Bone marrow (tissue), 2 donors: ENCODE measurements around the gene CPXM2.

Experiments
- DNase-seq, 2 donors: peaks; one replicate each; lab custom pipeline; 2025; lab: John Stamatoyannopoulos, UW

Gene CPXM2

DNA sequence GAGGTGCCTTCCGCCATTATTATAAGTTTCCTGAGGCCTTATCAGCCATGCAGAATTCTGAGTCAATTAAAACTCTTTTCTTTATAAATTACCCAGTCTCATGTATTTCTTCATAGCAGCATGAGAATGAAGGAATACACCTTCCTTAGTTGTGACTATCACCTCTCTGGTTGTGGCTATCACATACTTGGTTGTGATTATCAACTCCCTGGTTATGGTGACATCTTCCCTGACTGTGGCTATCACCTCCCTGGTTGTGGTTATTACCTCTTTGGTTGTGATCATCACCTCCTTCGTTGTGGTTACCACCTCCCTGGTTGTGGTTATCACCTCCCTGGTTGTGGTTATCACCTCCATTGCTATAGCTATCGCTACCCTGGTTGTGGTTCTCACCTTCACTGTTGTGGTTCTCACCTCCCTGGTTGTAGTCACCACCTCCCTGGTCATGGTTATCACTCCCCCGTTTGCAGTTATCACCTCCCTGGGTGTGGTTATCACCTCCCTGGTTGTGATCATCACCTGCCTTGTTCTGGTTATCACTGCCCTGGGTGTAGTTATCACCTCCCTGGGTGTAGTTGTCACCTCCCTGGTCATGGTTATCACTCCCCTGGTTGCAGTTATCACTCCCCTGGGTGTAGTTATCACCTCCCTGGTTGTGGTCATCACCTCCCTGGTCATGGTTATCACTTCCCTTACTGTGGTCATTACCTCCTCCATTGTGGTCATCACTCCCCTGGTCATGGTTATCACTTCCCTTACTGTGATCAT, 119.5 kb downstream of the CPXM2 start:
- DNase-seq: no peak

DNA sequence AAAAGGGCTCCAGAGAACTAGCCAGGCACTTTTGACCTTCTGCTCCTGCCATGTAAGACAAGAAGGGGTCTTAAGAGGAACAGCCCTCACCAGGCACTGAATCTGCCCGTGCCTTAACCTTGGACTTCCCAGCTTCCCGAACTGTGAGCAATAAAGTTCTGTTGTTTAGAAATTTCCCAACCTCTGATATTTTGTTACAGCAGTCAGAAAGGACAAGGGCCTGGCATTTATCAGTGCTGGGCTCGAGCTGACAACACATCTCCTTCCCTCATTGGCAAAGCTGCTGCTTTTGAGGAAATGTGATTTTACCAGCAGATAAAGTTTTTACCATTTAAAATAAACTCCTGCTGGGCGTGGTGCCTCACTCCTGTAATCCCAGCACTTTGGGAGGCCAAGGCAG, 122.0 kb downstream of the CPXM2 start:
- DNase-seq: no peak

DNA sequence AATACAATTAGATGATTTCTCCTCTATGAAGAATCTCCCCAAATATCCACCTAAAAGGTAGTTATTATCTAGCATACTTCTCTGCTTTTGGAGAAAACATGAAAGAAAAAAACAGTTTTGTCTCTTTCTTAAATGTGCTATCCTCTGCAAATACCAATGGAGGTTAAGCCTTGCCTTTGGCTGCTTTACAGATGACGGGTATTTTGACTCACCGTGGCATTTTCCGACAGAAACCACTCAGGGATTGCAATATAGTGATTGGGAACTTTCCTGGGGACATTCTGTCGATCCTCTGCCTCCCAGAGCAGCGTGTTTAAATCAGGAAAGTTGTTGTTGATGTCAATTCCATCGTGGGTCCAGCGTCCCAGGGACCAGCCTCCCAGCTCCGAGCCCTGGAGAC, 124.8 kb downstream of the CPXM2 start:
- no peak for DNase-seq

DNA sequence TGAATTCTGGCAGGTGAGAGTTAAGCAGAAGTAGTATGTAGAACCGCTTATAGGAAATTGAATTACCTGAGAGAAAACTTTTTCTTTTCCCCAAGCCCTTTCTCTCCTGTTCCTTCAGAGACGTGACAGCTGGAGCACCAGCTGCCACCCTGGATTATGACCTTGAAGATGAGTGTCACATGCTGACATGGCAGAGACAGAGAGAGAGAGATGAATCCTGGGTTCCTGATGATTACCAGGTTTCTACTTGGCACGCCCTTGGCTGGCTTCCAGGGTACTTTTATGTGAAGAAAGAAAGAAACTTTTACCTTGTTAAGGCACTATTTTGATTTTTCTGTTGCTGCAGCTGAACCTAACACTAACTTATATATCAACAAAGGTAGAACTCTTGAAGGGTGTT, 125.6 kb downstream of the CPXM2 start:
- no peak for DNase-seq

DNA sequence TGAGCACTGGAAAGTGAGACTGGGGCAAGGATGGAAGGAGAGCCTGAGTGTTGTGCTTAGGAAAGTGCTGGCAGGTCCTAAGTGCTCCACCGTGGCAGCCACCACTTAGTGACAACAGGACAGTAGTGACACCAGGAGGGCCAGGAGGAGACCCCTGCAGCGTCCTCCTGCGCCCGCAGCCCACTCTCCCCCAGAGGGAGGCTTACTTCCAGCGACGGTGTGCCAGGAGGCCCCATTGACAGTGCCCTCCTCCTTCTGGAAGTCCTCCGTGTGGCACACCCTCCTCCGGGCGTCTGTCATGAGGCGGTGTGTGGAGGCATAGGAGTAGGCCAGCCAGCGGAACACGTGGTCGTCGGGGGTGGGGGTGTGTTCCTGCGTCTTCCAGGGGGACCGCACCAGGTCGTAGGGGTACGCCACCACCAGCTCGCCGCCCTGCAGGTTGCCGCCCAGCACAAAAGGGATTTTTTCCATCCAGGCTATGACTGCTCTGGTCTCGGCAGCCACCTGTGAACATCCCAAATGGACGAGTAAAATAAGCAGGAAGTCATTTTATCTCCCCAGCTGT, 129.9 kb downstream of the CPXM2 start:
- no peak for DNase-seq

DNA sequence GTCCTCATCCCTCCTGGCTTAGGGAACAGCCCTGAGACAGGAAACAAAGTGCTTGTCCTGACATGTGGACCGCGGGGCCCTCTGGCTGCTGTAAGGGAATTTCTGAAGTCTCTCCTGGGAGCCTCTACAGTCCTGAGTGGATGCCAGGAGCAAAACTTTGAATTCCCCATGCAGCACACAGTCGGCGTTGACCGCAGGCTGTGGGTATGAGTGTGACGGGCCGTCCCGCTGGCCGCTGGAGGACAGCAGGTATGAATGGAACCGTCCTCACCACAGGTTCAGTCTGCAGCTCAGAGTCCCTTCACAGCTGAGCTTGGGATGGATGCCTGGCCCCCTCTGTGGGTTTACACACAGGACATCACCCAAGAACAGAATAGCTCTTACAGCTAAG, 130.6 kb downstream of the CPXM2 start:
- DNase-seq: no peak

DNA sequence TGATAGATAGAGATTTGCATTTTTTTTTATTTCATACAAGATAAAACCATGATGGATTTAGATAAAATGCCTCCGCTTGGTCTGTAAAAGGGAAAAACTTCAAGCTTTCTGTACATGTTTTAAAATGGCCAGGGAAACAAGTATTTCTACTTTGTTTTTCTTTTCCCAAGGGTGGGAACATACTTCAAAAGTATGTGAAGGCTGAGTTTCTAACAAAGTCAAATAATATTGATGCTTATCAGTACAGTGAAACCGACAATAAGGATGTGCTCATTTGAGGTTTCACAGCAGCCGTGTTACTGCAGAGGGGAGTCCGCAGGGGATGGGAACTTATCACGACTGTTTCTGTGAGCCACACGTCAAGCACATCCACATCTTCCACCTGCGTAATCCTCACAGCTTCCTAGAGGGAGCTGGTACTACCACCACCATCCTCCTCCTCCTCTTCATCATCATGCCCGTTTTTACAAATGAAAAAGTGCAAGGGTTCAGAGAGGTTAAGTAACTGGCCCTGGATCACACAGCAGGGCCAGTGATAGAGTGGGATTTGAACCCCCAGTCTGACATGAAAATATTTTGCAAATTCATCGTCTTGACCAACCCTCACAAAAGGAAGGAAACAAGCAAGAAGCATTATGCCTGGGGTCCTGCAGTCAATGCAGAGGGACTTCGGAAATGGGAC, 131.1 kb downstream of the CPXM2 start:
- DNase-seq: no peak

DNA sequence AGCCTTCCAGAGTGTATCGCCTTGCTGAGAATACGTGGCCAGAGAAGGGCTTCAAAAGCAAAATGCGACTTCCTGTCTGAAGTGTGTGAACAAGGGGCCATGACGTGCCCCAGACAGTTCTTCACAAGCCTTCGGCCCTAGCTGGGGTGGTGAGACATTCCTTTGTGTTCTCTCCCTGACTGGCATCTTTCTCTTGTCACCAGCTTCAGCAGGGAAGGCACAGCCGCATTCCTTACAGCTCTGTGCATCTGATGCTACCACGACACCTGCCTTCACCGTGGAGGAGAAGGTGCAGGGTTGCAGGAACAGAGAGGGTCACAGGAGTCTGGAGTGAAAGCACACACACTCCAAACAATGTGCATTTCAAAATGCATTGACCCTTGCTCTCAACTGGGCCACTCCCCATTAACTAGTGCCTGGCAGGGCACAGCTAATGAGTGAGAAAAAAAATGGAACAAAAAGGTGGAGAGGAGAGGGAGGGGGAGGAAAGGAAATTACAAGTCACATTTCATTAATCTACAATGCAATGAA, 132.0 kb downstream of the CPXM2 start:
- DNase-seq: no peak

DNA sequence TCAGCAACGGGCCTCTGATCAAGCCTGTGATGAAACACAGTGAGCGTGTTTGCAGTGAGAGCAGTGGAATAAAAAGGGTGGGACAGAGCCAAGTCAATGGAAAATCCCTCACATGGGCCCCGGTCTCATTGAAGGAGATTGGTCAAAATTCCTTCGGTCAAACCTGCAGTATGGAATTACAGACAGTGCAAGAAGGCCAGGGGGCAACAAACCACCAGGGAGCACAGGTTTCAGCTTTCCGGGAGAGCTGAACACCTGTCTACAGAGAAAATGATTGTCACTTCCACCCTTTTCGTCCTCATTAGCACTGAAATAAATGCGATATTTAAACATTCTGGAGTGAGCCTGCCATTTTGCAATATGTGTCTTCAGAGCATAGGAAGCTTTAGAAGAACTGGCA, 132.6 kb downstream of the CPXM2 start:
- no peak for DNase-seq

DNA sequence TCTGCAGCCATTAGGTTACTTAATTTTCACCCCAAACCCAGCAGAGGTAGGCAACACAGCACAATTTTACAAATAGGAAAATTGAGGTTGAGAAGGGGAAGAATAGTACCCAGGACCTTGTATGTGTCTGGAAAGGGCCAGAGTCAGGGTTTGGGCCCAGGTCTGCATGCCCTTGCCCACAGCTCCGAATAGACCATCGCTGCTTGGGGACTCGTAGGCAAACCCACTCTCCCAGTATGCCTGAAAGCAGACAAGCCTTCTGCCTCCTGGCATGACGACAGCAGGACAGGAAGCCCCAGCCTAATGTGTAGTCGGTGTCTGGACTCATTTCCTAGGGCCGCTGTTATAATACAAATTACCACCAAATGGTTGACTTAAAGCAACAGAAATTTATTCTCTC, 133.8 kb downstream of the CPXM2 start:
- DNase-seq: no peak

DNA sequence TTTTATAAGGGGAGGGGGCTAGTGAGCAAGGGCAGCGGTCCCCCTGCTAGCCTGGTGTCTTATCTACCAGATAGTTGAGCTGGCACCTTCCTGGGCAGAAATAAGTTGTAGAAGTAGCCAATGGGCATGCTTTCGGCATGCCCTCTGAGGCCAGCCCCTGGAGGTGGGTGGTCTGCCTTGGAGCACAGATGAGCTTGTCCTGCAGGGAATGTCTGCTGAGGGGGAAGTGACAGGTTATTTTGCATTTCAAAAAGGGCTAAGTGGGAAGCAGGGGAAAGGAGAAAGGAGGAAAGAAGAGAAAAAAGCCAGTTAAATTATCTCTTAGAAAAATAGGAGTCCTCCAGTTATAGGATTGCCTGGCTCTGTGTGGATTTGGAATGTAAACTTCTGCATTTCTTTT, 136.5 kb downstream of the CPXM2 start:
- DNase-seq: no peak

DNA sequence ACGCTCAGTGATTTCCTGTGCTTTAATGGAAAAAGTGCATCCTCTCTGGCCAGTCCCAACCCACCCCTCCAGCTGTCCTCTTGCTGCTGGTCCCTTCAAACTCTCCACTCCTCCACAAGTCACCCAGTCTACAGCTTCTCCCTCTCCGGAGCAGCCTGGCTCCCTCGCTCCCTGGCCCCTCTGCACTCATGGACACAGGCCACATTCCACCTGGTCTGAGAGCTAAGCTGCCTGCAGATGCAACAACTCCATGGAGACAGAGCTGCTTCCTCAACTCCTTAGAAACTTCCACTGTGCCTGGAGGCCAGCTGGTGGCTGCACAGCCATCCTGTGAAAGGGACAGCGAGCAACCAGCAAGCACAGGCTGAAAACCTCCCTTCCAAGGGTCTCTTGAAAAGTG, 137.5 kb downstream of the CPXM2 start:
- no peak for DNase-seq

DNA sequence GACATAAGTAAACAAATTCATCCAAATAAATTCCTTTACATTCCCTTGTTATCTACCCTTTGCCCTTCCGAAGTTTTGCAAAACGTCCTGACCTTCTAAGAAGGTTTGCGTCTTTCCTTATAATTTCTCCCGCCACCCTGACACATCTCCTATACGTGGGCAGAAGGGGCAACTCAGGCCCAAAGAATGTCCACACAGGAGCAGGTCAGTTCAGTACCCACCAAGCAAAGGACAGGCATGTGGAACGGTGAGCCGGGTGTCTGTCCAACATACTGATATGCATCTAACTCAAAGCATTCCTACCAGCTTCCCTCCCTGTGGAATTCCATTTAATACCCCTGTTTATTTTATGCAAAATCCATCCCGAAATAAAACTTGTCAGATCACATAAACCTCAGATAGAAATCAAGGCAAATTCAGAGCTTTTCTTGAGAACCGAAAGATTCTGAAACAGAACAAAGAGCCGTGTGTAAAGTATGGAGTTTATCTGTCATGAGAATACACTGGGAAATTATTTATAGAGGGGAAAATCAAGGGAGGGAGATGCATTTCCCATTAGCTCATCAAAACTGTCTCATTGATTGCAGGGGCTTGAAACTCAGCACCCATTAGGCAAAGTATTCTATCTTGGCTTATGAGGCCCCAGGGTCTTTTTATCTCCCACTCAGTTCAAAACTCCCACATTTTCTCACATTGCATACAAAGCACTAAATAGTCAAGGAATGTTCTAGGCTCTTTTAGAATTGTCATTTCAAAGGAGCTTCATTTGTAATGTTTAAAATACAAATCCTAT, 140.1 kb downstream of the CPXM2 start:
- DNase-seq: no peak

DNA sequence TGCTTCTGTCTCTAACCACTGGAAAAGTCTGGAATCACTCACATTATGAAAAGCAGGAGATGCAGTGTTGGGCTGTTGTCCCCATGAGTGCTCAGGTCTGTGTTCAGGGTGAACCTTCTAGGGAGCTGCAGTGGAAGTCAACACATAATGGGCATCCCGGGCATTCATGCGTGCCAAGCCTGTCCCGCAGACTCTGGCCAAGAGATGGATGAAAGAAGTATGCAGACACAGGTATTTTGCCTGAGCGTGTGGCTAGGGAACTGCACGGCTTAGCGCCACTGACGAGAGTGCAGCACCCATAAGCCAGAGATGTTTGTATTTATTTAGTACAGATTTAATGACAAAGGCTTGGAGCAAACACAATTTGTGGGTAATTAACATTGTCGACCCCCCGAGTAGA, 140.7 kb downstream of the CPXM2 start:
- DNase-seq: no peak

DNA sequence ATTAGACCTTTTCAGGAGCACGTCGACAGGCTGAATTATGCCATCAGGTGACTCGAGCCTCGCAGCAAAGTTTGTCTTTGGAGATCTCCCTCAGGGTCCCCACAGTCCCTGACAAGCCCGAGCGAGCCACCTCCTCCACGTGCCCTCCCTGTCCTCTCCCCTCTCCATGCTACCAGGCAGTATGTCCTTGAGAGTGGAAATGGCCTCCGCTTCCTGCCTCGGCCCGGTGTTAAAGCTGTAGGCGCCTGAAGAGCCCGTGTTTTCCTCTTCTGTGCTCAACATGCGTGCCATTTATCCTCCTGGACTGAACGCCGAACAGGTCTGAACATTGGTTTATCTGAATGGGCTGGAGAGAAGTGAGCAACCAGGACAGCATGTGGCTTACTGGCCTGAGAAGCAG, 142.9 kb downstream of the CPXM2 start:
- no peak for DNase-seq

DNA sequence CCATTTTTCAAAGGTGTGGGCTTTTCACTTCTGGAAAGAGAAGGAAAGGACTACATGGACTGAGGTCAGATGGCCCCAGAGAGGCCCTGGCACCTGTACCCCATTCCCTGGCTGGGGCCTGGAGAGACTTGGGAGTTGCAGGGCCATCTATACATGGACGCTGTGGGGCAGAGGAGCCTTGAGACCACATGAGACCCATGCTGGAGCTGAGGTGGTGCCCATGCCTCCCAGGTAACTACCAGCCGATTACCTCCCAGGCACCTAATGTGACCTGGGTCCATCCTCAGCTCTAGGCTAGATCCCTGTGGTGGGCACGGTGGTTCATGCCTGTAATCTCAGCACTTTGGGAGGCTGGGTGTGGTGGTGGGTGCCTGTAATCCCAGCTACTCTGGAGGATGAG, 144.2 kb downstream of the CPXM2 start:
- DNase-seq: no peak

DNA sequence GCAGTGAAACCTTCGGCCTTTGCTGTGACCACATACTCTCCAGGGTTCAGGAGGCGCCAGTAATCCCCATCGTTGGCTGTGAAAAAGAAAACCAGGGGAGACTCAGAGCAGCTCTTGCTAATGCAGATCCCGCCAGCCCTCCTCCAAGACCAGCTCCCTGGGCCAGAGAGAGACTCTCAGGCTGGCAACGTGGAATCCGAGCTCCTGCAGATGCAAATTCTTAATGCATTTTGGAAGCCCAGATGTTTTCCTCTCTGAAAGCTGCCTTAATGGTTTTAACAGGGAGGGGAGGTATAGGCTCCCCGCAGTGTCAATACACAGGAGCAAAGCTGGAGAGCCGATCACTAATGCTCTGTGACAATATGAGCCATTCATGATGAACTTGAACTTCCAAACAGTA, 144.7 kb downstream of the CPXM2 start:
- no peak for DNase-seq

DNA sequence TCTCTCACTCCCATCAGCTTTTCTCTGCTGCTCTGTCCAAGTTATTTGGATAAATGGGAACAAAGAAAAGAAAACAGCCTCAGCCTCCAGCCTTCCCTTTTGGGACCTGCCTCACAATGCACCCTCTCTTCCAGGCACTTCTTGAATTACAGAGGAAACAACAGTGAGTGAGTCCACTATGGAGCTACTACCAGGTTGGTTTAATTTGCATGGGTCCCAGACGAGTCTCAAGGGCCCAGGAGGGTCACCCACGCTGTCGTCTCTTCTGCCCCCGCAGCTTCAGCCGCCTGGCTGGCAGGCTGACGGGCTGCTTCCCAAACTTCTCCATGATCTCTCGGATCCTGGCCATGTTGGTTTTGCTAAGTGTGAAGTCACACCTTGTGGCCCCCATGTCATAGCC, 145.1 kb downstream of the CPXM2 start:
- no peak for DNase-seq

DNA sequence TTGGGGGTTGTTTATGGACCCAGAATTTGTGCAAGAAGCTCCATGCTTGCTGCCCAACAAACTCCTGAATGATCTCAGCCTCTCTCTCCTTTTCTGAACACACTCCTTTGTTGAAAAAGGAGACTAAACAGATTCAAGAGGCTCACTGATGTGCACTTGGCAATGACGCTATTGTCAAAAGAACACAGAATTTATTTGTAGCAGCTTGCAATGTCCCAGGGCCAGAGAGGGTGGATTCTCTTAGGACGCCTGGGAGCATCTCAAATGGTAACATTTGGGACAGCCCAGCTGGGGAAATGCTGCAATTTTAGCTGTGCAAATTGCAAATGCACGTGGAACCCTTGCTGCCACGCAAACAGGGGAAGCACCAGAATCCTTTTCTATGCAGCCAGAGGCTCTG, 145.5 kb downstream of the CPXM2 start:
- DNase-seq: no peak

DNA sequence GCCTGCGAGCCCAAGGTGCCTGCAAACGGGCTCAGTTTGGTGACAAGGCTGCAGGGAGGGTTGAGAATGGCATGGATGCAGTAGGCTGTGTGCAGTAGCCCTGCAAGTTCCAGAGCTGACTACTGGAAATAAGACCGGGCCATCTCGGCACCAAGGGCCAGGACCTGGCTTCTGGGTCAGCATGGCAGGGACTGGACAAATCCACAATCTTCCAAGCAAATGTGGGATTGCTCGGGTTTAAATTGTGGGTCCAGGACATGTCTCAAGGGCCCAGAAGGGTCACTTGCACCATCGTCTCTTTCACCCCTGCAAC, 147.4 kb downstream of the CPXM2 start:
- no peak for DNase-seq

DNA sequence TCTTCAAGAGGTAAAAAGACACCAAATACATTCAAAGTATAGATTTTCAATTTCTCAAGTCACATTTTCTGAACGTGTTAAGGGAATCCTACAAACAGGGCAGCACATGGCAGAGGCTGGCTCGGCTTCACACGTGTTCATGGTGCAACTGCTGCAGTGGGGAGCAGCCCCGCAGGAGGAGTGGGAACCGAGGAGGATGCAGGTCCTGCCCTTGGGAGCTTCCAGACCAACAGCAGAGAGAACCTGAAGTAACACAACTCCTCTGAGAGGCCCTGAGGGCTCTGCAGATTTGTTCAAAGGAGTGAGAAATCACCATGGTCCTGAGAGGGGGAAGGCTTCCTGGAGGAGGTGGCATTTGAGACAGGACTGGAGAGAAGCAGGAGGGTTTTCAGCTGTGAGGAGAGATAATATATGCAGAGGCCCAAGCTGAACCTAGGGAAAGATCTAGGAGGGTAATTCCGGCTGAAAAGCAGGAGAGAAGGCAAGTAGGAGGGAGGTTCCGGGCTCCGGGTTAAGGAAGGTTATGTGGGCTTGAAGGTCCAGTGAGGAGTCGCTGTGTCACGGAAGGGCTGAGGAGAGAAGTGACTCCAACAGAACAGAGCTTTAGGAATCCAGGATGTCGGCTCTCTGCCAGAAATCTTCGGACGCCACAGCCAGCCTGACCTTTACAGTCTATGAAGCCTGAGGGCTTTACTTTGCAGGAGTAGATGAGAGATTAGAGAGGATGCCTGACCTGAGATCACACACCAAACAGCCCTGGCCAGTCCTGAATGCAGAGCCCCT, 148.0 kb downstream of the CPXM2 start:
- DNase-seq: no peak
